AG20443 (cell line): Measurements from ENCODE around the gene NT5E.

ENCODE experiments used
- DNase-seq: peaks from one replicate; pipeline ENCODE4 v3.0.0; 2012; ENCODE audit warnings: low spot score, mixed read lengths

NT5E gene

DNA sequence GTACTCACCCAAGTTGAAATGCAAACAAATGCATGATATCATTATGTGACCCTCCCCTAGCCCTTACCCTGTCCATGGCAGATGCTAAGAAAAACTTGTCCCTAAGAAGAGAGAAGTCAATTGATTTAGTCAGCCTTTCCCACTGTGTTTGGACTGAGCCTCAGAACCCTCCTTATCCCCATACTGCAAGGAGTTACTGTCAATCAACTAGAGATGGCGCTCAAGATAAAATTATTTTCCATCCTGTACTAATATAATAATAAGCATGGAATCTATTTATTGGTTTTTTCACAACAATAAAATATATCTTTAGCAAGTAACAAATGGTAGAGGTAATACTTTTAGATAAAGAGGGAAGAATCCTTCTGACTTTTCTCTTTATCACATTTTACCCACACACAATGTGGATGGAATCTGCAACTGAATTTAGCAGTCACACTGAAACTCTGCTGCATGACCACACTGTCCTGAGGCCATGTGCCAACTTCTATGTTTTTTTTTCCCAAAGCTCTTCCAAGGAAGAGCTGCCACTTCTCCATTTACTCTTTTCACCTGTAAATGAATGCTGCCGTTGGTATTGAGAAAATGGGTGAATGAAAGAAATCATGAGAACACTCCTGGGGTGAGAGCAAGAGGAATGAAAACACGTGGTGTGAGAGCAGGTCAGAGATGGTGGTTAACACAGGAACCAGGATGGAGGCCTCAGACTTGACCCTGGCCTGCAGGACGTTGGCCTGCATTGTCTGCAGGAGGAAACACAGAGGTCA is 10.5 kb downstream of the NT5E start:
- no peak for DNase-seq

DNA sequence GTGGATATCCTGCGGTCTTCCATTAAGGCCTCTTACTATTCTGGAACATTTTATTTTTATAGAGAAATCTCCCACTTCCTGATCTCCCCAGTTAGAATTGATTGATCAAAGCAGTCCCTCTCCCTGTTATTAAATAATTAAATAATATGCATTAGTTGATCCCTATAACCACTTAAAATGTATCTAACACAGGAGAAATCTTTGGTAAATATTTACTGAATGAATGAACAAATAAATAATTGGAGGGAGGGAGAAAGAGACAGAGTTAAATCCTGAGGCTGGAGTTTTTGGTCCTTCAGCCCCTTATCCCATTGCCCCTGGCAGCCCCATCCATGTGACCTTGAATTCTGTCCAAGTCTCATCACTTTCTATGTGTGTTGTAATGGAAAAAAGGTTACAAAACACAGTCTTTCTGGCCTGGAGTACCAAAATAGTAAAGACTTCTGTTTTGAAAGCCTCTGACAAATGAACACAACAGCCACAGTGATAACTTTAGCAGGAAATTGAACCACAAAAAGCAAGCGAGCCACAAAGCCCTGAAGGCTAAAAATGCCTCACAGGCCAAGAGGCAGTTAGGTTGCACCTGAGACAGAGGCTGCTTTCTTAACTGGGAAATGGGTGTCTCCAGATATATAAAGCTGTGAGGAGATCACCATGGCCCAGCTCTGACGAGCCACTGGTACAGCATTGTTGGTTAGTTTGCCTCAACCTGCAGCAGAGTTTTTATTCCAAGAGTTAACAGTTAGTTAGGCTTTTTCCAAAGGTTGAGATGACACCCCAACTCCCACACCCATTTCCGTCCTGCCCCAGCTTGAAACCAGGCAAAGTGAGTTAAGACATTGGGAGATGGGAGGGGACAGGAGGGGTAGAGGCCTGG is 11.3 kb downstream of the NT5E start:
- no peak for DNase-seq

DNA sequence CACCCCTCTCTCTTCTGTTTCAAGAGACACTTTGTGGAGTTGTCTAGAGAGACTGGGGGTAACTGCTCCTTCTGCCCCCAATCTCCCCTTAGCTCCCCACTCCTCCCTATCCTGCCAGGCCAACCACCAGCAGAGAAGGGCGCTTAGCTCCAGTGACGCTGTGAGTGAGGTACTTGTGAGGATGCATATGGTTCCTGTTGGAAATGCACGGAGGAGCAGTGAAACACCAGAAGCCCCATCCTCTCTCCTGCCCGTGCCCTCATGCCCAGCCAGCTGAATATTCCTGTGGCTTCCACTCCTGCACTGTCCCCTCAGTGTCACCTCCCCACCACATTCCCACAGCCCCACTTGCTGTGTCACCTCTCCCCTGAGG is 11.9 kb downstream of the NT5E start:
- DNase-seq = no peak

DNA sequence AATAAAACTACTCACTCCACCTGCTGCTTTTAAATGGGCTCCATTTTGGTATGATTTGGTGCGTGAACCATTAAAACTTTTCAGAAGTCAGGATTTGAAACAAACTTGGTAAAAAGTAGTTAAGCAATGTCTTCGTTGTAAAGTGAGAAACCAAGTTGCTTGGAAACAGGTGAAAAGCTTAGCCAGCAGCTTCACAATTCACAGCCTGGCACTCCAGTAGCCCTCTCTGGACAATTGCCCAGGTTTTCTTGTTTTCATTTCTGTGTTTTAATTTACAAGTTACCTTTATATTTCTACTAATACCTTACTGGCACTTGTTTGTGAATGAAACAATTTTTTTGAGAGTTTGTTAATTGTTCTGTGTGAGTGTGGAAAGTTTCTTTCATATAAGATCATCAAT is 12.8 kb downstream of the NT5E start:
- no peak for DNase-seq

DNA sequence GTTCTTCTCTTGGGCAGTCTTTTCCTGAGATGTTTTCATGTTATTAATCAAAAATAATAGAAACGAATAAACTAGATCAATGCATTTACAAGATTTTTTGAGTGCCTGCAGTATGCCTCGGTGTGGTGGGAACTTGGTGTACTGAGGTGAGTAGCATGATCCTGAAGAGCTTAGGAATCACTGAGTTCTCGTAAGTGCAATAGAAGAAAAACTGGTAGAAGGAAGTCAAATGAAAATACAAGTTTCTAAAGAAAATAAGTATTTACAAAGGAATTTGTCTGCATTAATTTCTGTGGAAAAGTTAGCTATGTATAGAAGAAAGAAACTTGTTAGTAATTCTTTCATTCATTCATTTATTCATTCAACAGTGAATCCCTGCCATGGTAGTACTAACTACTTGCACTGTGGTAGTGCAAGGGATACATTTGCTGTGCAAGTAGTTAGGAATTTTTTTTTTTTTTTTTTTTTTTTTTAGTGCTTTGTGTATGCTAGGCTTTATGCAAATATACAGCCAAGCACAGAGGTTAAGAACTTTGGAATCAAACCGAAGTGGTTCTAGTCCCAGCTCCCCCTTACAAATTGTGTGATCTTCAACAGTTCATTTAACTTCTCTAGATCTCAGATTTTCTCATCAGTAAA is 13.9 kb downstream of the NT5E start:
- no peak for DNase-seq

DNA sequence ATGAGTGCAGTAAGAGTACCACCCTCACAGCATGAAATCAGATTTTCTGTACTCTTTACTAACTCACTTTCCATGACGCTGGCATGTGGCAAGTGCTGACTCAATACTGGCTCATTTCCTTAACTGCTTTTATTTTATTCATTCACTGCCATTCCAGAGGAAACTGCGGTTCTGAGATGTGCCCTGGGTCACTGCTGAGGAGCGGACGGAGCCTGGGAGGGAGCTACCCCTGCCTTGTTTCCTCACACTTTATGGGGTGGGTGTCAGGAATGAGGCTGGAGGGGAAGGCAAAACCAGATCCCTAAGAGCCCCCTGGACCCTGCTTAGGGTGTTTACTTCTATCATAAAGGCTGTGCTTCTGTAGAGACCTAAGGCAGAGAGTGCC is 14.4 kb downstream of the NT5E start:
- peak; percentile 84 for DNase-seq

DNA sequence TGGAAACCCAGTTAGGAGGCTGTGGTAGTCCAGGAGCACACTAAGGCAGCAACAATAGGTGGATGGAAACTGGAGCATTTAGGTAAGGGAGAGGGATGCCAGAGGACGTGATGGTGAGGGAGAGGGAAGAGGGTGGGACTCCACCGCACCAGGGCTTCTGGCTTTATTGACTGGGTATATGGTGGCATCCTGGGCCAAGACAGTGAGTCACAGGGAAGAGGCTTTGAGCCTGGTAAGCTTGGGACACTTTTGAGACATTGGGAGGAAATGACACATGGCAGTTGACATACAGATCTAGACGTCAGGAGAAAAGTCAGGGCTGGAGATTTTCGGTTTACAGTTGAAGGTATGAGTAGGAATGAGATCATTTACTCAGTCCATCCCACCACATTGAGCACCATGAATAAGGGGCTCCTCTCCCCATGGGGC is 14.9 kb downstream of the NT5E start:
- DNase-seq = peak; percentile 64

DNA sequence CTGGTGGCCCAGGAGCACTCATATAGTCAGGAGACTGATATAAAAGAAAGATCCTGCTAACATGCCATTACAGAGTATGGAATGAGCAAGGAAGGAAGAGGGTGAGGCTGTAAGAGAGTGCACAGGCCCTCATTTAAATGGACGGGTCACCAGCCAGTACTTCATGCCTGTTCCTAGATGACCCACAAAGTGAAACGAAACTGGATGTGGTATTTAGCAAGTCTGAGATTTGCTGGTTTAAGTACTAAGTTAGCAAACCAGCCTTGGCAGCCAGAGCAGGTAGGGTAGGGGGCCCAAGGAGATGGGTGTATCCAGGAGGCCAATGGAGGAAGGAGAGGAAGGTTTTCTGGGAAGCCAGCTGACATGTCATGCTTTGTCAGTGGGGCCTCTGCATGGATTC is 15.9 kb downstream of the NT5E start:
- no peak for DNase-seq

DNA sequence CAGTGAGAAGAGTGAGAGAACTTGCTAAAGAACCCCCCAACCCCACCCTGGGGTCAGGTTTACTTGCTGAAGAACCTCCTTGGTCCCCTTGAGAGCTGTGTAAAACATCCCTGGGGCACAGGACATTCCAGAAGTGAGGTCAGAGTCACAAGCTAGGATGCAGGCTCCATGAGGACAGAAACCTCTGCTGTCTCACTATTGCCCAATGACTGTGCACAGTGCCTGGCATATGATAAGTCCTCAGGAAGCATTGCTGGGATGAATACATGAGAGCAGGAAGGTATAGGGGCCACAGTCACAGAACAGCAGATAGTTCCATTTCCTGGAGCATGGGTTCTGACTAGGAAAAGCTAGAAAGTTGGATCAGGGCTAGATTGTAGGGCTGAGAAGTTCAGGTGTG is 18.4 kb downstream of the NT5E start:
- DNase-seq = peak; percentile 32

DNA sequence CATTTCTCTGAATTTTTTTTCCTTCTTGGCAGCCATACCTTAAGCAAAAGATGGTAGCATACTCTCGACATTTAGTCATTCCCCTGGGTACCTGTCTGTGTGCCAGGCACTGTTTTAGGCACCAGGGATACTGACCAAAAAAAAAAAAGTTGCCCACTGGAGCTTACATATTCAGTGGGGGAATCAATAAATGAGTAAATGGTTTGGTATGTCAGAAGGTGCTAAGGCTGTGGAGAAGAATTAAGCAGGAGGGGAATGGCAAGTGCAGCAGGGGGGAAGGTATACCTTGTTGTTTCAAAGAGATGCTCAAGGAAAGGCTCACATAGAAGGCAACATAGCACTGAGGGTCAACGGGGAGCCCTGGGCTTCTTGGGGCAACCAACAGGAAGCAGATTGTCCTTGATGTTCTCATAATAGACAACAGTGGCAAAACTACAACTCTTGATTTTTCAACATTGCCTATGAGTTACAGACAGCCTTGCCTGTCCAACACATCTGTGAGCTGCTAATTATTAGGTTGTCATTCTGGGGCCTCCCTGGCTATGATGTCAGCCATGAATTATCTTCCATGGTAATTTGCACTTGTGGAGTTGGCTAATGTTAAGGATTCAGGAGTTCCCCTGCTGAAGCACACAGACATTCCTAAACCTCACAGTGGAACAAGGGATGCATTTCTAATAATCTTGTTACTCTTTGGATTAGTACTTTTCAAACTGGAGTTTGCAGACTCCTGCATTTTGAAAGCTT is 19.6 kb downstream of the NT5E start:
- no peak for DNase-seq

DNA sequence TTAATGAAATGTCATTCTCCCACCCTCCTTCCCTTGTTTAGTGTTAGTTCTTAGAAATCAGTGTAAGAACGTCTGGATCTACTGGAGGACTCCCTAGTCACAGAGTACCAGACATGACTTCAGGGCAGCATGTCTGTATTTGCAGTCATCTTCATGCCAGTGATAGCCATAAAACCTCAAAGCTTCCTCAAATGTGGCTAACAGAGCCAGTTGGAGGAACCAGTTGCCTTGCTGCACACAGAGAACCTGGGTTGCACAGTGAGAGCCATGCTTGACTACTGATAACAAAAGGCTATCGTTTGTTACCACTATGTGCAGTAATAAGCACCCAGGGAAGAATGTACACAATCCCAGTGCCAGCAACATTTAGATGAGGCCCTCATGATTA is 20.1 kb downstream of the NT5E start:
- DNase-seq = no peak

DNA sequence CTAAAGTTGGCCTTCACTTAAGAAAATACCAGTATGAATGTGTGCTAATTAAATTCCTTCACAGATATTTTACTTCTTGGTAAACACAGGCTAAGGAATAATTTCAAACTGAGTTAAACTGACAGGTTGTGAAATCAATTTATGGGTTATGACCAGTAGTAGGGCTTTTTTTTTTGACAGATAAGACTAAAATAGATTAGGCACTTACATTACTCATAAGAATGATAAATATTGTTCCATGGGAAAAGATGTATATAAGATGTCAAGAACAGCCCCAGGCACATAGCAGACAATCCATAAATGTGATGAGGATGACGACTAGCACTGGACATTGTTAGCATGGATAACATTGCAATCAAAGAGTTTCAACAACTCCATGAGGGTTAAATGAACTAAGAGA is 22.9 kb downstream of the NT5E start:
- no peak for DNase-seq

DNA sequence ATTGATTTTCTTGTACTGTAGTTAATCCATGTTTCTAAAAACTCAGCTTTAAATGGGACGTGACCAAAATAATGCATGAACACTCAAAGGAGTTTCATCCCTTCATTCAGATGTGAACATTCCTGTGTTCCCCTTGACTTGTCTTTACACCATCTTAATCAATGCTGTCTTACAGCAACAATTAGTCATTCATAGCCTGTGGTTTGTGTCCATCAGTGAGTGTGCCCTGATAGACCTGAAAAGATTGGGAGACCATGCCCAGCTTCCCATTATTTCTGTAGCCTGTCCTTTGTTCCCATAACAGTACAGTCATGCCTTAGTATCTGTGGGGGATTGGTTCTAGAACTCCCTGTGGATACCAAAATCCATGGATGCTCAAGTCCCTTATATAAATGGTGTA is 23.9 kb downstream of the NT5E start:
- no peak for DNase-seq

DNA sequence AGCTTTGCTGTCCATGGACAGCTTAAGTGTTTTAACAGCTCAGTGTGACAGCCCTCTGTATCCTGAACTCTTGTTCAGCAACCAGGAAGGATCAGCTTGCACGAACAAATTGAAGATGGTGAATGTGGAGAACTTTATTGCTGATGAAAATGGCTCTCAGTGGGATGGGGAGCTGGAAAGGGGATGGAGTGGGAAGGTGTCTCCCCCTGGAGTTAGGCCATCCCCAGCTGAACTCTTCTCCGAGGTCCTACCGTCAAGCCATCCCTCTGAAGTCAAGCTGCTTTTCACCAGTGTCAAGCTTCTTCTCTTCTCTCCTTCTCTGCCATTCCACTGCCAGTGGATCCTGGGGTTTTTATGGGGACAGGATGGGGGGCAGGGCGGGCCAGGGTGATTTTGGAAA is 26.6 kb downstream of the NT5E start:
- no peak for DNase-seq

DNA sequence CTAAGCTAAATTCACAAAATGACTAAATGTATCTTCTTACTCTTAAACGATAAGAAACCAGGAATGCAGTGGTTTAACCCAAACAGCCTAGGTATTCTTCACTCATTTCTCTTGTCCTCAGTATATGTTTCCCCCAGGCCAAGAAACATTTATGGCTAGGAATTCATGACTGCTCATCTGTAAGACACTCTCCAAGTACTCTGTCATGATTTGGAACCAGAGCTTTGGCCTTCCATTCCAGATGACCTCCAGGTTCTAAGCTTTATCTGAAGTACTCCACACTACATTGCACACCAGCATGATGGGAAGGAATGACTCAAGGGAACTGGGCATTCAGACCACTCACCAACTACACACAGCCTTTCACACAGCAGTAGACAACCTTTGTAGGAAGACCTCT is 29.3 kb downstream of the NT5E start:
- DNase-seq = no peak

DNA sequence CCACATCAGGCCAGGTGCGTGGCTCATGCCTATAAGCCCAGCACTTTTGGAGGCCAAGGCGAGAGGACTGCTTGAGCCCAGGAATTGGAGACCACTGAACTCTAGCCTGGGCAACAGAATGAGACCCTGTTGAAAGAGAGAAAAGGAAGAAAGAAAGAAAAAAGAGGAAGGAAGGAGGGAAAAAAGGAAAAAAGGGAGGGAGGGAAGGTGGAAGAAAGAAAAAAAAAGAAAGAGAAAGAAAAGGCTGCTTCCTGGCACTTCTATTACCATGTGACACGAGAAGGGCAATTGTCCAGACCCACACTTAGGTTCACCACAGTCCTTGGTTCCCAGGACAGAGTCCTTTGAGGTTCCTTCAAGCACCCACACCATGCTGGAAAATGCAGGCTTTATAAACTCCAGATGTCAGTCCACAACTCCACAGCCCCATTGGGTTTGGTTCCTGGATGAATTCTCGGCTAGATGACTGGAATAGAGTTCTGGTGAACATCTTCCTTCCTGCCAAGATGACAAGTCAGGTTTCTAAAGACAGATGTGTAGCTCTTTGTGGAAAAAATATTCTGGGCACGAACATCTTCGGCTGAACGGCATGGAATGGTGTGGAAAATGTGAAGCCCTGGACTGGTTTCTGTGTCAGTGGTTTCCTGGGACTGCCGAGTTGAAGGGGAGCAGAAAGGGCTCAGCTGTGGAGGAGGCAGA is 32.5 kb downstream of the NT5E start:
- peak; percentile 72 for DNase-seq

DNA sequence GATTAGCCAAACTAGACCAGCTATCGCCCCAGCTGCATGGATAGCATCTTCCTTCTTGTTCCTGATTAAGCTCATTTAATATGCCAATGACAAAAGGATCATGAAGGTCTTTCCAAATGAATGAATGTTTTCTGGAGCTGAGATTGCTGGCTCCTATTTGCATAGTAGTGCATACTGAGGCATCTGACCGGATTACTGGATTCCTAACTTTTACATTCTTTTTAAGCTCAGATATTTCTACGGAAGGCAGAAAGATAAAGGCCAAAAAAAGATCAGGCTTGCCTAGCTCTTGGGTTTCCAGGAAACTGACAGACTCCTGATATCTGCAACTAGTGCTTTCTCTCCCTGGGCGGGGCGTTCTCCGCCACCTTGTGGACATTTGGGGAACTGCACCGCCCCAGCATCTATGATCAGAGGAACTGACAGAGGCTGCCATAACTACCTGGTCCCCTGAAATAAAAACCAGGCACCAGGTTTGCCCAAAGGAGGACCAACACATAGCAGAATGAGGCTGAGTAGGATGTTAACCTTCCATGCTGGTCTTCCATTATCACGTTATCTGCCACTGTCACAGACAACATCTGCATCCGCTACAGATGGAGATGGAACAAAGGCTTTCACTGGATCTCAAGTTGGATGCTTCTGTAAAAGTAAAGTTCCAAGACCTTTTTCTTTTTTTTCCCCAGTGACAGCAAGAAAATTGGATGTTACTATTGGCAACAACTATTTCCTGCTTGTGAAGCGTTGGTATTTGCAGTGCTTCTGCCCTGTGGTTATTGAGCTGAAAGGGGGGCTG is 33.2 kb downstream of the NT5E start:
- DNase-seq = peak; percentile 85

DNA sequence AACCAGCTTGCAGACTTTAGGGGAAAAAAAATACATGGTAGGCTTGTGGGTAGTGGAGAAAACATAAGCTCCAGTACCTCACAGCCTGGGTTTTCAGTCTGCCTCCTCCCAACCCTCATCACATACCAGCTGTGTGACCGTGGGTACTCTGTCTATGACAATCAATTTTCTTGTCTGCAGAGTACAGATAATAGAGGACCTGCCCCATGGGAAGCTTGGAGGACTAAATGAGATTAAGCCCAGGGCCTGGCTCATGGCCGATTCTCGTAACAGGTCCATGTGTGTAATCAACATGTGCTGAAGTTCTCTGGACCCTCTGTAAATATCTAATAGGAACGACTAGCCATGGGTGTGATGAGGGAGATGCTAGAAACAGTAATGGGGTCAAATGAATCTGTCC is 34.0 kb downstream of the NT5E start:
- DNase-seq = no peak

DNA sequence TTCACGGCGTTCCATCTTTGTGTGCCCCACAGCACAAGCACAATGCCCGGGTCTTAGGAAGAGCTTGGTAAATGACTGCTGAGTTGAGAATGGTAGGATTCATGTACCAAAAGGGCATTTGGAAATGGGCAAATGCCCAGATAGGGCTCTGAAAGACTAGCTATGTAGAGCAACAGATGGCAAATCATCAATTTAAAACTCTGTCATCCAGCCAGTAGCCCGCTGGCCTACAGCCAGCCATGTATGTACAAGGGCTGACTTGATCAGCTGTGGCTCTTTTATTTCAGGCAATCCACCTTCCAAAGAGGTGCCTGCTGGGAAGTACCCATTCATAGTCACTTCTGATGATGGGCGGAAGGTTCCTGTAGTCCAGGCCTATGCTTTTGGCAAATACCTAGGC is 35.1 kb downstream of the NT5E start:
- no peak for DNase-seq

DNA sequence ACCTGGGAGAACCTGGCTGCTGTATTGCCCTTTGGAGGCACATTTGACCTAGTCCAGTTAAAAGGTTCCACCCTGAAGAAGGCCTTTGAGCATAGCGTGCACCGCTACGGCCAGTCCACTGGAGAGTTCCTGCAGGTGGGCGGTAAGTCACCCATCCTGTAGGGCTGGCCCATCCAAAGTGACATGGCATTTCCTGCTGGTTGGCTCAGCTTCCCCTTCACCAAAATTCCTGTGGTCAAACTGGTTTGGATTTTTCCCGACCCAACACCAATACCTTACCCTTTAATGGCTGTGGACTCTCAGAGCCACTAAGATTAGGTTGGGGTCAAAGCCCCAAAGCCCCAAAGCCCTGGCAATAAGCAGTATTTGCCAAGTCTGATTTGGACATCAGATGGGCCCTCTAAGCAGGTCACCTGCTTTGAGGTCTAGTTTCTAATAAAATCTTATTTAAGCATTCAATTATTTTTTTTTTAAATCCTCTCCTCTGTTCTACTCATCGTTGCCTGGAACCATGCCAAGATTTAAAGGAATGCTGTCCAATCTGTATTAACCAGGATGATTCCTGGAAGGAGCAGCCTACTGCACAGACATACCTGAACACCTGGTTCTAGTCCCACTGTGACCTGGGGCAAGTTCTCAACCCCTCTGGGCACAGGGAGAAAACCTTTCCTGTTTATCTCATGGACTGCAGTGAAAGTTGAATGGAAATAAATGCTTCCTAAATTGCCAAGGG is 40.8 kb downstream of the NT5E start:
- DNase-seq = no peak
